Lower leg skin (tissue), 3 donors: ENCODE data around the gene ARHGEF25.

Experiments
- POLR2A ChIP-seq, 2 donors: fragments of 450-650 bp; IDR thresholded peaks; one replicate each; pipeline ENCODE4 v1.6.1; 2016 to 2017; ENCODE audit warnings: antibody characterized with exemption in 2 of 2, mild to moderate bottlenecking in 1 of 2, moderate library complexity in 1 of 2
- TF ChIP-seq, protein P1 (sequence below), 3 donors: fragments of 450-650 bp; IDR thresholded peaks; one replicate each; pipeline ENCODE4 v1.5.1; 2016; ENCODE audit warnings: antibody characterized with exemption in 3 of 3, mild to moderate bottlenecking in 3 of 3, moderate library complexity in 2 of 3

DNA sequence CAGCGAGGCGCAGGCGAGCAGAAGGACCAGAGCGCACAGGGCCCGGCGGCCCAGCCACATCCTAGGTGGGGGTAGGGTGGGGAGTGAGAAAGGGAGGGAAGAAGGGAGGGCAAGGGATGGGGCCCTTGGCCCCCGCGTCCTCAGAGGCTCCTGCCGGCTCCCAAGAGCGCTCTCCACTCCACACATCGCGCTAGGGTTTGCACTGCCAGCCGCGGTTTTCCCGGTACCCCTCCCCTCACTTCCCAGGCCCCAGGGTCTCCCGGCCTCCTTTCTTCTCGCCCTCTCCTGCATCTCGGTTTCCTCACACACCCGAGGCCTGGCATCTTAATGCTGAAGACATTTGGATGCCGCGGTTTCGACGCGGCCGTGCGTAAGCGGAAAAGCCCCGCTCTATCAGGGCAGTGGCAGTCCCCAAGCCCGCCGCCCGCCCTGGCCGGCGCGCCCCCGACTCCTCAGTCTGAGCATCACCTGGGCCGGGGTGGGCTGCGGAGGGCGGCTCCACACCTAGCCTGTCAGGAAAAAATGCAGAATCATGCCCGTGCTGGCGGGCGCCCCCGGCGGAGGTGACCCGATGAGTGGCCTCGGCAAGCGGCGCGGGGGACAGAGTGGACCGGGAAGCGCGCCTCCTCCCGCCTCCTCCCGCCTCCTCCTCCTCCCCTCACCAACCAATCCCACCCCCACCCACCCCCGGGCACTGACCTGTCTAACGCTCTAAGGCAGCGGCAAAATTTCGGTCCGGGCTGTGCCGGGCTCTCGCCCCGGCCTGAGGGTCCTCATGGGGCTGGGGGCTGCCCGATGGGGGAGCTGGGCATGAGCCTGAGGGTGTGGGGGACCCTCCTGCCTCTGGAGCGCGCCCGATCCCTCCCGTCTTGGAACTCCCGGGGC, 21.1 kb downstream of the ARHGEF25 start:
- TF ChIP-seq, protein P1, sequence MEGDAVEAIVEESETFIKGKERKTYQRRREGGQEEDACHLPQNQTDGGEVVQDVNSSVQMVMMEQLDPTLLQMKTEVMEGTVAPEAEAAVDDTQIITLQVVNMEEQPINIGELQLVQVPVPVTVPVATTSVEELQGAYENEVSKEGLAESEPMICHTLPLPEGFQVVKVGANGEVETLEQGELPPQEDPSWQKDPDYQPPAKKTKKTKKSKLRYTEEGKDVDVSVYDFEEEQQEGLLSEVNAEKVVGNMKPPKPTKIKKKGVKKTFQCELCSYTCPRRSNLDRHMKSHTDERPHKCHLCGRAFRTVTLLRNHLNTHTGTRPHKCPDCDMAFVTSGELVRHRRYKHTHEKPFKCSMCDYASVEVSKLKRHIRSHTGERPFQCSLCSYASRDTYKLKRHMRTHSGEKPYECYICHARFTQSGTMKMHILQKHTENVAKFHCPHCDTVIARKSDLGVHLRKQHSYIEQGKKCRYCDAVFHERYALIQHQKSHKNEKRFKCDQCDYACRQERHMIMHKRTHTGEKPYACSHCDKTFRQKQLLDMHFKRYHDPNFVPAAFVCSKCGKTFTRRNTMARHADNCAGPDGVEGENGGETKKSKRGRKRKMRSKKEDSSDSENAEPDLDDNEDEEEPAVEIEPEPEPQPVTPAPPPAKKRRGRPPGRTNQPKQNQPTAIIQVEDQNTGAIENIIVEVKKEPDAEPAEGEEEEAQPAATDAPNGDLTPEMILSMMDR (IDR thresholded peaks at IDR 0.05): no peak
- no peak for TF ChIP-seq POLR2A (IDR thresholded peaks at IDR 0.05)
